ENCODE data around the gene MAPK4.

MAPK4 gene

DNA sequence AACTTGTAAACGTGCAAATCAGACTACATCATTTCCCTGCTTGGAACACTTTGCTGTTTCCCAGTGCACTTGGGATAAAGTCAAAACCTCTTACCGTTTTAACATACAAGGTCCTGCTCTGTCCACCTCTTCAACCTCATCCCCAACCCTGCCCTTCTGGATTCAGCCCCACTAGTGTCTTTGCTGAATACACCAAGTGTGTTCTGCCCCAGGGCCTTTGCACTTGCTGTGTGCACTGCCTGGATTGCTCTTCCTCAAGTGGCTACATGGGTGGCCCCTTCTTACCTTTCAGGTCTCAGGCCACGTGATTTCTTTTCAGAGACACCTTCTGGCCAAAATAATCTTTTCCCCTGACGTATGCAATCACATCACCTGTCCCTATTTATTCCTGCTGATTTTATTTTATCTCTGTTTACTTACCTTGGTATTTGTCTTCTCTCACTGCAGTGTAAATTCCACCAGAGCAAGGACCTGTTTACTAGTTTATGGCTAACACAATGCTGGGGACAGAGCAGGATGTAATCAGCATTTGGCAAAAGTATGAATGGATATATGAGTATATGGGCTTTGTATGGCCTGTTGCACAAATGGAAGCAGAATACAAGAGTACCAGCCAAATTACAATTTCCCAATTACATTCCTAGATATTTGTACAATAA, 63.9 kb downstream of the MAPK4 start:
- no peak for DNase-seq (ENCODE audit: low read depth in 2 of 2)

DNA sequence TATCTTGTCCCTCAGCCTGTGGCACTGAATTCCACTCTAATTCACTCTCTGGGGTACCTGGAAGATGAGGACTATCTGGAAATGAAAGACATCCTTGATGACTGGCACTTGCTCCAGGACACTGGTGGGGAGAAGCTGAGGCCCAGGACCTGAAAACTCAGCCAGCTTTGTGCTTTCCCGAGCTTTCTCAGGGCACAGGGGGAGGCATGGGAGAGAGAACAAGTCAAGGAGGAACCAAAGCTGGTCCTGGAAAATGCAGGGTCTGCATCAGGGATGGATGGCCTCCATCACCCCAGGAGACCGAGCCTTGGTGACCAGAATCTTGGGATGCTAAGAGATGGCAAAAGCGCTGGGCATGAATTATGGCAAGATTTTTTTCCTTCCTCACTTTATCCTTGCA, 65.1 kb downstream of the MAPK4 start:
- DNase-seq (ENCODE audit: low read depth in 2 of 2) = no peak

DNA sequence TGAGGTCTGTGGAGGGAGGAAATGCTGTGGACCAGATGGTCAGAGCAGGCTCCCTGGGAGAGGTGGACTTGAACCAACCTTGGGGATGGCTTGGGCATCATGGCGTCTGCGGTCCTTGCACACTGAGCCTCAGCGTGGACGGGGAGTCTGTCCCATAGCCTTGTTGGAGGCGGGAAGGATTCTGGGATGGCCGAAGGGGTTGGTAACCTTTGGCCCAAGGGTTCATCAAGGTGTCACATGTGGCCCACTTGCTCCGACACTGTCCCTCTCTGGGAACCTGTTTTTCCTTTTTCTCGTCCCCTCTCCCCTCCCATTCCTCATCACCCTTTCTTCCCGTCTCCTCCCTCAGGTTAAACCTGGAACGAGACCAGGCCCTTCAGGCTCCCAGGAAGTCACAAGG, 66.4 kb downstream of the MAPK4 start:
- DNase-seq (ENCODE audit: low read depth in 2 of 2) = no peak

DNA sequence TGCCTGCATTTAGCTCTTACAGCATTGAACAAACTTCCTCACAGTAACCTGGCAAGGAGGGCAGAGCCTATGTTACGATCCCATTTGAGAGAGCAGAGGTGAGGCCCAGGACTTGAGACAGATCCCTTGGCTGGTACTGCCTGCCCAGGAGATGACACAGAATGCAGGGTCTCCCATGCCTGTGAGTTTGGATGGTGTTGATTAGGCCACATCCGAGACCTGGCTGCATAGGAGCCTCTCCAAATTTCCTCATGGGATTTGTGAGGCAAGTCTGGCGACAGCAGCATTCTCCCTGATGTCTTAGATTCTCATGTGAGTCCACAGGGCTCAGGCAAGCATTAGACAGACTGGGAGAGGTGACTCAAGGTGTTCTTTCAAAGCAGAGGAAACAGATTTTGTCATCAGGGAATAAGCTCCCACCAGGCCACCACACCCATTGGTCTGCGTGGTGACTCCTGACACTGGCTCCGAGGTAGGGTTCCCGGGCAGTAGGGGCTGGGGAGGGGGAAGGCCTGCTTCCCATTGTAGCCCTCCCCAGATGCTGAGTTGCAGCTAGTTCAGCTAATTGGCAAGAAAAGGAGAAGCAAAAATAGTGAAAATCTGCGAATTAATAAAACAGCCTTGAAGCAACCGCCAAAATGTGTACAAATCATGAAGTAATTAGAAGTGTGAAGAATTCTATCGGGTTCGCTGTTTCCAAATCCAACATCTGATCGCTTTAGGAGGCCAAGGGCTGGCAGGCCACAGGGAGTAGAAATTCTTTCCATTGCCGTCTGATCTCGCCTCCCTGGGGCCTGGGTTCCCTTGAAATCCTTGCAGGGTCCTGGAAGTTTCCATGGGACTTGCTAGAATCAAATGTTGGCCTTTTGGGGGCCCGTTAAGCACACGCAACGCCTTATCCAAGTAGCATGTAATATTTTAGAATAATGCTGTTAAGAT, 68.0 kb downstream of the MAPK4 start:
- no peak for DNase-seq (ENCODE audit: low read depth in 2 of 2)

DNA sequence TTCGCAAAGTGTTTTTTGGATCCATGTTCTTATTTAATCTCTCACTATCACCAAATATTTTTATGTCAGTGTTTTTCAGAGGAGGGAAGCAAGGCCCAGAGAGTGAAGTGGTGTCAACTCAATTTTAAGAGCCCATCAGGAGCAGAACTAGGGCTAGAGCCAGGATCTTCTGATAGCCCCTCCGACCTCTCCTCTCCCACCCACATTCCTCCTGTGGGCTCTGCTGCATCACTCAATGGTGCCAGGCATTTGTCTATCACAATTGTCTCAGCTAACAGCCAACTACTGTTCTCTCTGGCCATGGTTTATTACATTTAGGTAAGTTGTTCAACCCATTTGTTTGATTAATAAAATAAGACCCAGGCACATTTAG, 68.6 kb downstream of the MAPK4 start:
- no peak for DNase-seq (ENCODE audit: low read depth in 2 of 2)

DNA sequence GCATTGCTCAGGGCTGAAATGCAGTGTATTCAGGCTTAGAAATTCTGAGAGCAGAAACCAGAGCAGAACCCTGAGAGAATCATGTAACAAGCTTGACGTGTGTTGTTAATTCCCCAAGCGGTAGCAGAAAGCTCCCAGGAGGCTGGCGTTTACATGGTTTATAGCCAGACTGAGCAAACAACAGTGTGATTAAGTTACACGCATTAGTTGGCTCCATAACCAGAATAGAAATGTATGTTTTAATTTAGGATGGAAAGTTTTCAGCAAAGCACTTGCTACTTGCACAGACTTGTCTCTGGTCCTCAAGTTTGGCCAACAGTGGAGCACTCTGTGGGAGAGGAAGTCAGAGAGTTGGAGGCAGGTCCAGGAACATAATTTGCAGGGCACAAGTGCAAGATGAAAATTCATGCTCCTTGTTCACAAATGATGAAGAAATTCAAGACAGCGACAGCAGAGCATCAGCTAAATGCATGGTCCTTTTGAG, 69.3 kb downstream of the MAPK4 start:
- DNase-seq (ENCODE audit: low read depth in 2 of 2) = no peak

DNA sequence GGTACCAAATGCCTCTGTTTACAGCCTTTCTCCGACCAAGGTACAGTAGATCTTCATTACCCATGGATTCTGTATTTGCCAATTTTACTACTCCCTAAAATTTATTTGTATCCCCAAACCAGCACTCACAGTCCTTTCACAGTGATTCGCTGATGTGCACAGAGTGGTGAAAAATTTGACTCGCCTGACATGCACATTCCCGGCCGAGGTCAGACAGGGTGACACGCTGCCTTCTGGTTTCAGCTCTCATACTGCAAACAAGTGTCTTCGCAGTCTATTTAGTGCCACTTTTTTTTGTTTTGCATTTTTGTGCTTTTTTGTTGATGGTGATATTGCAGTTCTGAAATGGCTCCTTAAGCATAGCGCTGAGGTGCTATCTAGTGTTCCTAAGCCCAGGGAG, 71.0 kb downstream of the MAPK4 start:
- DNase-seq (ENCODE audit: low read depth in 2 of 2) = no peak

DNA sequence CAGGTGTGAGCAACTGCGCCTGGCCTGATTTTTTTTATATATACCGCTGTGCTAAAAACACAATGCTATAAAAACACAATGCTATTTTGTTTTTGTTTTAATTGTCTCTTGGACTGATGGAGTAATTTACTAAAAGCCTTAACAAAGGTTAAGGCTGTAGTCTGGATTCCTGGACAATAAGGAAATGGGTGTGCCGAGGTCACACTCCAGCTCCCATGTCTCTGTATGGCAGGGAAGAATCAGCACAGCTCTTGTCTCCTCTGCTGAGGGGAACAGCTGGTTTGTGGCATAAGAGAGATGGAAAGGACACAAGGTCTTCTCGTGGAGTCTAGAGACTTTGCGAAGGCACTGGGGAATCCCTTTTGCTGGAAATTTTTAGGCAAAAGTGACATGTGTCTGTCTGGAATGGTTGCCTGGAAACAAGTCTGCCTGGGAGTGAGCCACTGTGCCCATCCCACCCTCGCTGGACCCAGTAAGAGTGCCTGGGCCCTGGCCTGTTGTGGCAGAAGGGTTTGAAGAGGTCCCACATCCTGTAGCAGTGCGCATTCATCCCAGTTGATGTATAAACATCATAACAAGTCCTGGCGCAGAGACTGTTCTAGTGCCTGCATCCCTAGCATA, 73.1 kb downstream of the MAPK4 start:
- no peak for DNase-seq (ENCODE audit: low read depth in 2 of 2)

DNA sequence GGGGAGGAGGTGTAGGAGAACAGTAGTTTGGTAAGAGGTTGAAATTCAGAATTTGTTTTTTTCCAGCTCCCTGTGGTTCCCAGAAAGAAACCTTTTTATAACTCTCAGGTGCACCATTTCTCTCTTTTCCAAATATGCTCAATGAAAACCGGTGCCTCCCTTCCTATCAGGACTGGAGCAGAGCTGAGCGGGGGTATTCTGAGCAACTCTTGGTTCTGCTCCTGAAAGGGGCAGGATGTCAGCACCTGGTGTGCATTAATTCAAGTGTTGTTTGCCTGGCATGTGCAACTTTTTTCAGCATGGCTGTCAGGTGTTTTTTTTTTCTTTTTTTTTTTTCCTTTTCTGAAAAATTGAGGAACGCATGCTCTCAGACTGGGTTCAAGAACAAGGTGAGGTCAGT, 74.1 kb downstream of the MAPK4 start:
- no peak for DNase-seq (ENCODE audit: low read depth in 2 of 2)

DNA sequence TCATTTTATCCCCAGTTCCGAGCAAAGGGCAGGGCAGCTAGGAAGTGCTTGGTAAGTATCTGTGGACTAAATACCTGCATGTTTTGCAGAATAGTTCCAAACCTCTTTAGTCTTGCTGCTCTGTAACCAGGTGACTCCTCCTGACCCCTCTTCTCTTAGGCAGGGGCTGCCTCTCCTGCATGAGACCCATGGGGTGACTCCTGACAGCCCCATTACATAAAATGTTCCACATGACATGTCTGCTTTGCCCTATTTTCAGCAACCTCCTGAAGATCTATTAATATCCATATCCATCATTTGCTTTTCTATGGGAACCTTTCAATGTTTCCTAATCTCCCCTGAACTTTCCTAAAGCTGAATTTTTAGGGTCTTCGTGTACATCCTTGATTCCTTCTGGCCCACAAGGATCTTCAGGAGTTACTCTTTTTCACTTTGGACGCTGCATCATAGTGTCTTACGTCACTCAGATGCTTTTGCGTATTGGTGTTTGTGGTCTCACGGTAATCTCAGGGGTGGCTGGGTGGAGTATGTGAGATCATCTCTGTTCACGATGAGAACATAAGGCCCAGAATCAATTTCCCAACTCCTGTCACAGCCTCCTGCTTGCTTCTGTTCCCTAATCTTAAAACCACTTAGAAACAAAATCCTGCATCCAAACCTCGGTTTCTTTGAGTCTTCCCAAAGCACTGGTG, 76.6 kb downstream of the MAPK4 start:
- no peak for DNase-seq (ENCODE audit: low read depth in 2 of 2)

DNA sequence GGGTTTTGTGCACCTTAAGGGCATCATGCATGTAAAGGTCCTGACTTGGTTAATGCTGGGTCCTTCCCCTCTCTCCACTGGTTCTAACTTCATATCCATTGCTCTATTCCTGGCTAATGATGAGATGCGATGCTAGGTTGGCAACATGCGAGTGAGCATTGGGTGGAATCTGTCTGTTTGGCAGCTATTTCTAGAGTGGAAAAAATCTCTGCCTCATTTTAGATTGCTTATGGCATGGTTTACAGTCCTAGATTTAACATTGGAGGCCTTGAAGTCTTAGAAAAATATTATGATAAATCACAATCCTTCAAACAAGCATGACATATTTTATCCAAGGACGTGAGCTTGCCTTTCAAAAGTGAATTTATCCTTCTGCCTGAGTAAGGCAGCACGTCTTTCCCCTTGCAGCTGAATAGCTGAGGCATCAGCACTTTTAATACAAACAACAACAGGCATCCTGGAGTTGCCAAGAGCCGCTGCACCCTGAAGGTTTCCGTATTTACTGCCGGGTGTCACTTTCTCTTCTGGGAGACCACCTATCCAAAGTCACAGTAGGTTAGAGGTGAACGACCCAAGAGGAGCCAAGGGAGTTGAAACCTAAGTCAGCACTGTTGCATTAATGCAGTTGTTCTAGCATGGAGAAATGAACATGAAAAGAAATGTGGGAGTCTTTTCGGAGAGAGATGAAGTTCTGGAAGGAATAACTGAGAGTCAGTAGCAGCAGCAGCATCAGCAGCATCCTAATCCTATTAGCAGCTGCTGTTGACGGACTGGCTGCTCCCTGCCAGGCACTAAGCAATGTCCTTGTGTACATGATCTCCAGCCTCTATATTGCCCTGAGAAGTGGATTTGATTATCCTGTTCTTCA, 78.4 kb downstream of the MAPK4 start:
- DNase-seq (ENCODE audit: low read depth in 2 of 2) = no peak

DNA sequence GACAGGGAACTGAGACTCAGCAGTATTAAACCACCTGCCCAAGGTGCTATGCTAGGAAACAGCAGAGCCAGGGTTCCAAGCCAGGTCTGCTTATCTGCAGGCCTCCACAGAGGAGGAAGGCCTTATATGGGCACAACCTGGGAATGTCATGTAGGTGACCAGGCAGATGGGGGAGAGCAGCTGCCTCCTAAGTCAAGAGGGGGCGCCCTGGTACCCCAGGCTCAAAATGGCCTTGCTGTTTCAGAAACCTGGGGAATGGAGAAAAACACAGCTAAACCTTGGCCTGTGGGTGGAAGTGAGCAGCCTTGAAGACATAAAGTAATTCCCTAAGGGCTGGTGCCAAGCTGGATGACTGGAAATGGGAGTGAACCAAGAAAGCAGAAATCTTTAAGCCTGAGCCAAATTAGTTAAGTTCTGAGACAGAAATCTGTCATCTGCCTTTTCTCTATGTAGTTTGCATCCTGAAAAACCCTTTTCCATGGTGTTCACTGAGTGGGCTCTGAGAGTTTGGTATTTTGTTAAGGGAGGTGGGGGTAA, 79.1 kb downstream of the MAPK4 start:
- no peak for DNase-seq (ENCODE audit: low read depth in 2 of 2)

DNA sequence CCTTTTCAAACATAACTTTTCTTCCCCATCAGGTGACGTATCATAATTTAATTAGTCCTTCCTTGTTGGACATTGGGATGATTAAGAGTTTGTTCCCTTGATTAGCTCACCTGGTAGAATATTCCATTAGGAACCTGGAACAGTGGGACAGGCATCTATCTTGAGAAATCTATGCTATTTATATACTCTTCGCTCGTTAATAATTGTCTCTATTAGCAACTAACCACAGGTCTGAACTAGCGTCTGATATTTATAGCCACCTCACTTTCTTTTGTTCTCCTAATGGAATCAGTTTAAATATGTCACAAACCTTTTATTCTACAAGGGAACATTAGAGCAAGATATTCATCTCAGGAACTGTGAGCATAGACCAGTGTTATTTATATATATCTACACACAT, 79.8 kb downstream of the MAPK4 start:
- DNase-seq (ENCODE audit: low read depth in 2 of 2) = no peak

DNA sequence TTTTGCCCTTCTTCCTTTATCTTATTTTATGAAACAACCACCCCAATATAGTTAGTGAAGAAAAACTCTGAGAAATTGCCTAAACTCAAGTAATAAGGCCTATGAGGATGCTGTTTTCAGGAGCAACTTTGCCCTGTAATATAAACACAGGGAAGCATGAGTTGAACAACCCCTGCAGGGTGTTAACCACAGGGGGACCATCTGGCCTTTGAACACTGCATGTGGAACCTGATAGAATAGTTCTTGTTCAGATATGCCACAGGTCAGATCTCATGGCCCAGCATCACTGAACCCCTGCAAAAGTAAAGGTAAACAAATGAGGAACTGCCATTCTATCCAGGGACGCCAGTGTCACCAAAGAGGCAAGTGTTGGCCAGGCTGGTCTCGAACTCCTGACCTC, 82.6 kb downstream of the MAPK4 start:
- no peak for DNase-seq (ENCODE audit: low read depth in 2 of 2)

DNA sequence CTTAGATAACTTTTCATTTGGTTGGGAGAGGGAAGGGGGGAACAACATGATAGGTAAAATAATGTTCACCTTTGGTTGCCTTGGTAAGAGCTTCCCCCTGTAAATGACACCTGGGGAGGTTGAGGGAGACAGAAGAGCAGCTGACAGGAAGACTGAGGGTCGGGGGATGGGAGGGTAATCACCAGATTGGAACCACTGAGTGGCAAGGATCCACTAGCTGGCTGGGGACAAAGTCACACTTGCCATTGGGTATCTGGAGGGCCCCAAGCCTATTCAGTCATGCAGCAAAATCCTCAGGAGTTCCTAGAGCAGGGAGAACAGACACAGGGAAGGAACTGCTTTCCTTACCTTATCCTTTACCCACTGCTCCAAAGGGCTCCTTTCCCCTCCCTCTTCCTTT, 84.3 kb downstream of the MAPK4 start:
- DNase-seq (ENCODE audit: low read depth in 2 of 2) = no peak

DNA sequence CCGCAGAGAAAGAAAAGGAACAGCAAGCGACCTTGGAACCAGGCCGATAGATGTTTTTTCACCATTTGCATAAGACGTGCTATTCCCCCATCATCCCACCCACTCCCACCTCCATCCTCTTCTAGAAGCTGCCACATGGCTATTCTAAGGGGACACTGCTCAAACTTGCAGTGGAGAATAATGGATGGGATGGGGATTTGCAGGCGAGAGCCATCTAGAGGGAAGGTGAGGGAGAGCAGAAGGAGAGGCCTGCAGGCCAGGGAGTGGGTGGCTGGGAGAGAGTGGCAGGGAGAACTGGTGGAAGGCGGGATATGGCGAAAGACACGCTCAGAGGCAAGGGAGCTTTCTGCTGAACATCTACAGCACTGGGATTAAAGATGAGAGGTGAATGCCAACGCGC, 84.9 kb downstream of the MAPK4 start:
- no peak for DNase-seq (ENCODE audit: low read depth in 2 of 2)

DNA sequence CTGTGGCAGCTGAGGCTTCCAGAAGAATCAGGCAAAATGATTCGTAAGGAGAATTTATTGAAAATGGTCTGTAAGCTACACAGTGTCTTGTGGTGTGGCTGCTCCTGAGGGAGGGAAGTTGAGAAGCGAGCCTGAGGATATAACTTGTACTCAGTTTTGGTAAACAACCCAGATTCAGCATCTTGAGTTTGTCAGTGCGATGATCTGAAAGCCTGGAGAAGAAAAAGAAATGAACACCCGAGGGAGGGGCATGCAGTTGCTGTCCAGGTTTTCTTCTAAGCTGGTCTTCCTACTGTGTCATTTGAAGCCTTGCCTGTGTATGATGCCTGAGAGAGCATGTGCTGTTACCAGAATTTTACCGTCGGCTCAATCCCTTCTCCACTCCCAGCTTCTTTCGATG, 87.3 kb downstream of the MAPK4 start:
- DNase-seq (ENCODE audit: low read depth in 2 of 2) = no peak

DNA sequence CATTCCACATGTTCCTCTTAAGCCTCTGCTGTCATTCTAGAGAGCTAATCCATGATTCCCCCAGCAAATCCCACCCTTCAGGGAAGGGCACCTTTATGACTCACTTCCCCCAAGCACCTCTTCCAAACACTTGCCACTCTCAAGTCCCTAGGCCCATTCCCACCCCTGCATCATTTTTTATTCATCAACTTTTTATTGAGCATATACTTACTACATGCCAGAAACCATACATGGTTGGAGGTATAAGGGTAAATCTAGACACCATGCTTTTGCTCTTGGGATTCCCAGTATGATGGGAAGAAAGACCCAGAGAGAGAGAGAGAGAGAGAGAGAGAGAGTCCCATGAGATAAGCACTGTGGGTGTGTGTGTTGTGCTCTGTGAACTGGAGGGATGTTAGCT, 87.9 kb downstream of the MAPK4 start:
- DNase-seq (ENCODE audit: low read depth in 2 of 2) = no peak

DNA sequence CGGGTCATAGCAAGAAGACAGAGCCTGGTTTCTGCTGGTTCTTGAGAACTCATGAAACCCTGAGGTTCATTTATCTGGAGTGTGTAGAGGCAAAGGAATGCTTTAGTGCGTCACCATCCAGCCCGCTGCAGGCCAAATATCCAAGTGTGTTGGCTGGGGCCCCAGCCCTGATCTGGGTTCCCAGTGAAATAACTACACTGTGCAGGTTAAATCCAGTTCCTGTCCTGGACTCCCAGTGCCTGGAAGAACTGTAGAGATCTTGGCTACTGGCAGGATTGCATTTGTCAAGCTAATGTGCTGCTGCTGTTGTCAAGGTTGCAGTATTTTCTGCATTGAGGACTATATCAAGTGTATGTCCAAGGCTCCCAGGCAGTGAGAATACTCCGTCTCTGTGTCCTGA, 89.9 kb downstream of the MAPK4 start:
- no peak for DNase-seq (ENCODE audit: low read depth in 2 of 2)

DNA sequence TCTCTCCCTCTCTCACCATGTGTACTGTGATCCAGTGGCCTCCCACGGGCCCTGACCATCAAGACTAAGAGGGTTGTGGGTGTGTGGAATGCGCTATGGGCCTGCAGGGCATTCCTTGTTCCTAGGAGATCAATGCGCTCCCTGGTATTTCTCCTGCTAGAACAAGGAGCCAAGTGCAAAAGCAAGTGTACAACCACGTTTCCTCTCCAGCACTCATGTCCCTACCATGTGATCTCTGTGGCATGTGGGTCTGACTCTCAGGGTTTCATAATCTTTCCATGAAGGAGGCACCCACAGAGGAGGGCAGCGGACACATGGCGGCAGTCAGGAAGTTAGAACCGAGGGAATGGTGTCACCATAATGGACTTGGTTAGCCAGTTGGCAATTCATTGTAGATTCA, 91.4 kb downstream of the MAPK4 start:
- no peak for DNase-seq (ENCODE audit: low read depth in 2 of 2)
